Measurements from ENCODE around the gene GDI1. TPM values are rescaled to one million over a fixed set of nuclear protein-coding genes. Genes with fewer than 3 reads are reported as not detected.

The GDI1 gene
- total RNA-seq, 2 donors from 2014 or later: 63.0 to 83.0 TPM

- H3K9ac ChIP-seq (ENCODE audit: low read depth in 2 of 2, low read length in 2 of 2): no peak overlapping the region
- H3K4me3 ChIP-seq: no peak overlapping the region
- H3K36me3 ChIP-seq: no peaks in the 10 kb centered on the region
- no peak for TF ChIP-seq CTCF (IDR thresholded peaks at IDR 0.05)
- intact Hi-C loops (cut with DNase I): no loop called here
- no peaks in the 10 kb centered on the region for H3K27me3 ChIP-seq
- no peak overlapping the region for H3K27ac ChIP-seq
- H3K9me3 ChIP-seq: no peaks in the 10 kb centered on the region
- no peak for DNase-seq
- H3K4me1 ChIP-seq: no peaks in the 10 kb centered on the region
These were observed 26.8 kb downstream of the GDI1 start for GRCh38 chrX:154463611-154464220.

GRCh38 chrX:154464806-154465365 lies 27.9 kb downstream of the GDI1 start:
- intact Hi-C loops (cut with DNase I): no loop called here
- no peak for TF ChIP-seq CTCF (IDR thresholded peaks at IDR 0.05)
- H3K9me3 ChIP-seq: no peaks in the 10 kb centered on the region
- no peak overlapping the region for H3K9ac ChIP-seq (ENCODE audit: low read depth in 2 of 2, low read length in 2 of 2)
- no peak overlapping the region for H3K27ac ChIP-seq
- no peak for DNase-seq
- no peaks in the 10 kb centered on the region for H3K4me1 ChIP-seq
- H3K27me3 ChIP-seq: no peaks in the 10 kb centered on the region
- no peaks in the 10 kb centered on the region for H3K36me3 ChIP-seq
- no peak overlapping the region for H3K4me3 ChIP-seq

- H3K27me3 ChIP-seq: no peaks in the 10 kb centered on the region
These were observed 28.6 kb downstream of the GDI1 start for GRCh38 chrX:154465601-154466000.

GRCh38 chrX:154466036-154466435 lies 29.1 kb downstream of the GDI1 start:
- H3K9ac ChIP-seq (ENCODE audit: low read depth in 2 of 2, low read length in 2 of 2): no peak overlapping the region
- no peak for TF ChIP-seq CTCF (IDR thresholded peaks at IDR 0.05)
- intact Hi-C loops (cut with DNase I): no loop called here

More at GRCh38 chrX:154465601-154466000, 28.6 kb downstream of the GDI1 start:
- no peak for TF ChIP-seq CTCF (IDR thresholded peaks at IDR 0.05)
- DNase-seq: no peak
- intact Hi-C loops (cut with DNase I): no loop called here
- Histone ChIP-seq H3K27ac (no peak overlapping the region), H3K9ac (ENCODE audit: low read depth in 2 of 2, low read length in 2 of 2) (no peak overlapping the region), H3K4me1 (no peaks in the 10 kb centered on the region), H3K36me3 (no peaks in the 10 kb centered on the region), H3K9me3 (no peaks in the 10 kb centered on the region), H3K4me3 (no peak overlapping the region)

GRCh38 chrX:154466907-154467306 lies 30.0 kb downstream of the GDI1 start:
- no peak overlapping the region for H3K9ac ChIP-seq (ENCODE audit: low read depth in 2 of 2, low read length in 2 of 2)
- no peaks in the 10 kb centered on the region for H3K36me3 ChIP-seq
- intact Hi-C loops (cut with DNase I): no loop called here
- no peak overlapping the region for H3K27ac ChIP-seq
- TF ChIP-seq CTCF (IDR thresholded peaks at IDR 0.05): no peak
- no peak for DNase-seq
- H3K9me3 ChIP-seq: no peaks in the 10 kb centered on the region
- H3K4me3 ChIP-seq: no peak overlapping the region
- no peaks in the 10 kb centered on the region for H3K4me1 ChIP-seq
- H3K27me3 ChIP-seq: no peaks in the 10 kb centered on the region

More at GRCh38 chrX:154466036-154466435, 29.1 kb downstream of the GDI1 start:
- H3K4me3 ChIP-seq: no peak overlapping the region
- no peaks in the 10 kb centered on the region for H3K9me3 ChIP-seq
- H3K4me1 ChIP-seq: no peaks in the 10 kb centered on the region
- H3K27ac ChIP-seq: no peak overlapping the region
- no peak for DNase-seq
- no peaks in the 10 kb centered on the region for H3K27me3 ChIP-seq
- no peaks in the 10 kb centered on the region for H3K36me3 ChIP-seq
